Stomach (tissue), 9 donors: Measurements from ENCODE around the gene AKT1S1. TPM values are rescaled to one million over a fixed set of nuclear protein-coding genes. Genes with fewer than 3 reads are reported as not detected.

Experiments used
- DNase-seq, 2 donors: peaks; one replicate each; pipeline versions ENCODE4 v3.0.0 to v3.0.0-alpha.2; 2013 to 2019
- H3K27ac ChIP-seq, 5 donors: fragments of 200-600 bp in 4 of 5; sonication (generic) in 4 of 5; one replicate each; pipeline ENCODE4 v1.5.1; 2013 to 2019; ENCODE audit warnings: mild to moderate bottlenecking in 1 of 5, moderate library complexity in 1 of 5
- H3K27me3 ChIP-seq, 3 donors: fragments of 200-600 bp; sonication (generic); one replicate each; pipeline ENCODE4 v1.5.1; 2017 to 2019; ENCODE audit warnings: mixed run types in 1 of 3
- H3K36me3 ChIP-seq, 4 donors: fragments of 200-600 bp; sonication (generic); 1 replicate in 3 of 4; 2 replicates in 1 of 4; pipeline ENCODE4 v1.5.1; 2016 to 2019
- H3K4me1 ChIP-seq, 4 donors: fragments of 200-600 bp; sonication (generic); one replicate each; pipeline ENCODE4 v1.5.1; 2016 to 2019
- H3K4me3 ChIP-seq, 4 donors: fragments of 200-600 bp; sonication (generic) in 3 of 4; one replicate each; pipeline ENCODE4 v1.5.1; 2016 to 2019; ENCODE audit warnings: mild to moderate bottlenecking in 1 of 4
- H3K9me3 ChIP-seq, 4 donors: fragments of 200-600 bp; sonication (generic); one replicate each; pipeline ENCODE4 v1.5.1; 2016 to 2019
- EP300 ChIP-seq: sonication (generic); formaldehyde crosslinking; IDR thresholded peaks from one replicate; pipeline ENCODE4 v1.6.1; 2017; ENCODE audit warnings: antibody characterized with exemption
- POLR2A ChIP-seq, 4 donors: fragments of 450-650 bp; IDR thresholded peaks; one replicate each; pipeline ENCODE4 v1.6.1; 2016; ENCODE audit warnings: antibody characterized with exemption in 4 of 4, control low read depth in 2 of 4, mild to moderate bottlenecking in 1 of 4, moderate library complexity in 1 of 4
- POLR2AphosphoS5 ChIP-seq, 3 donors: sonication (generic); formaldehyde crosslinking; IDR thresholded peaks; one replicate each; pipeline ENCODE4 v1.6.1; 2016; ENCODE audit warnings: antibody characterized with exemption in 3 of 3
- WGBS, 5 donors: extraction: QIAGEN DNeasy Blood & Tissue Kit in 3 of 5; methylation state at CpG; one replicate each; pipeline versions ENCODE4 v1.1.5 to v1.1.7; 2013 to 2018; 5-methylcytosine and 5-hydroxymethylcytosine counted together
- intact Hi-C: fragments of 100-400 bp; cut with DNase I; formaldehyde crosslinking; loops from one replicate; pipeline ENCODE4 v1.15.1; 2023; ENCODE audit warnings: low total_unique reads
- polyA plus RNA-seq, 3 donors: library from polyadenylated mRNA; stranded (reverse); fragments of 200-250 nt; gene quantifications; one replicate each; pipeline ENCODE4 v1.2.3, GENCODE V29; 2013
- total RNA-seq, 5 donors: library from RNA; depleted of rRNA; stranded (reverse); fragments of >200 nt; gene quantifications; one replicate each; pipeline versions ENCODE4 v1.1.0 to v1.2.3, GENCODE V29; 2014 to 2016
- TF ChIP-seq, protein P1 (sequence below), 7 experiments: fragments of 450-650 bp in 4 of 7; fragments of 200-600 bp in 3 of 7; sonication (generic) in 3 of 7; IDR thresholded peaks; one replicate each; pipeline ENCODE4 v1.5.1; 2016 to 2019; ENCODE audit warnings: antibody characterized with exemption in 7 of 7, control low read depth in 2 of 7, mild to moderate bottlenecking in 1 of 7
- donor health status: healthy with polysubstance abuse.
- donor health status: Bipolar disorder and iron deficiency.
- donor health status: healthy.

Gene AKT1S1
- total and polyA plus RNA-seq, 8 donors: 3.5 to 63.7 (median 29.1) TPM

GRCh38 chr19:49924004-49924880, 47.1 kb upstream of the AKT1S1 start:
- no peak for TF ChIP-seq POLR2A (IDR thresholded peaks at IDR 0.05)
- intact Hi-C loops: no loop called here
- peak overlapping the region in 1 of 5 donors; percentile 37 for H3K27ac ChIP-seq
- H3K36me3 ChIP-seq: peaks cover 19 to 85% (median 67%) of the 10 kb centered on the region in 4 donors
- no peak overlapping the region for H3K4me3 ChIP-seq
- H3K4me1 ChIP-seq: peaks cover 15 to 67% (median 36%) of the 10 kb centered on the region in 4 donors
- no peaks in the 10 kb centered on the region for H3K27me3 ChIP-seq
- WGBS, 5 donors: 80 to 85% (median 82%) methylated on average over 19 to 25 of the region's 25 CpGs
- no peak for DNase-seq
- H3K9me3 ChIP-seq: no peaks in the 10 kb centered on the region

GRCh38 chr19:49923055-49924003, 46.2 kb upstream of the AKT1S1 start:
- intact Hi-C loops: no loop called here
- TF ChIP-seq EP300: no peak
- no peak for TF ChIP-seq POLR2A (IDR thresholded peaks at IDR 0.05)
- TF ChIP-seq, protein P1, sequence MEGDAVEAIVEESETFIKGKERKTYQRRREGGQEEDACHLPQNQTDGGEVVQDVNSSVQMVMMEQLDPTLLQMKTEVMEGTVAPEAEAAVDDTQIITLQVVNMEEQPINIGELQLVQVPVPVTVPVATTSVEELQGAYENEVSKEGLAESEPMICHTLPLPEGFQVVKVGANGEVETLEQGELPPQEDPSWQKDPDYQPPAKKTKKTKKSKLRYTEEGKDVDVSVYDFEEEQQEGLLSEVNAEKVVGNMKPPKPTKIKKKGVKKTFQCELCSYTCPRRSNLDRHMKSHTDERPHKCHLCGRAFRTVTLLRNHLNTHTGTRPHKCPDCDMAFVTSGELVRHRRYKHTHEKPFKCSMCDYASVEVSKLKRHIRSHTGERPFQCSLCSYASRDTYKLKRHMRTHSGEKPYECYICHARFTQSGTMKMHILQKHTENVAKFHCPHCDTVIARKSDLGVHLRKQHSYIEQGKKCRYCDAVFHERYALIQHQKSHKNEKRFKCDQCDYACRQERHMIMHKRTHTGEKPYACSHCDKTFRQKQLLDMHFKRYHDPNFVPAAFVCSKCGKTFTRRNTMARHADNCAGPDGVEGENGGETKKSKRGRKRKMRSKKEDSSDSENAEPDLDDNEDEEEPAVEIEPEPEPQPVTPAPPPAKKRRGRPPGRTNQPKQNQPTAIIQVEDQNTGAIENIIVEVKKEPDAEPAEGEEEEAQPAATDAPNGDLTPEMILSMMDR (IDR thresholded peaks at IDR 0.05): no peak
- TF ChIP-seq POLR2AphosphoS5 (IDR thresholded peaks at IDR 0.05): no peak
- Histone ChIP-seq H3K27ac (no peak overlapping the region), H3K36me3 (peaks cover 19 to 94% (median 72%) of the 10 kb centered on the region in 4 donors), H3K4me3 (no peak overlapping the region), H3K4me1 (peaks cover 14 to 64% (median 32%) of the 10 kb centered on the region in 4 donors), H3K9me3 (no peaks in the 10 kb centered on the region), H3K27me3 (no peaks in the 10 kb centered on the region)
- no peak for DNase-seq
- 87 to 91% (median 90%) methylated on average over 31 of the region's 31 CpGs for WGBS, 5 donors

GRCh38 chr19:49921871-49922795, 45.0 kb upstream of the AKT1S1 start:
- no peak for DNase-seq
- no peak for TF ChIP-seq POLR2A (IDR thresholded peaks at IDR 0.05)
- TF ChIP-seq, protein P1 (IDR thresholded peaks at IDR 0.05): no peak
- no peak for TF ChIP-seq POLR2AphosphoS5 (IDR thresholded peaks at IDR 0.05)
- TF ChIP-seq EP300: no peak
- Histone ChIP-seq H3K36me3 (peaks cover 19 to 98% (median 75%) of the 10 kb centered on the region in 4 donors), H3K9me3 (no peaks in the 10 kb centered on the region), H3K4me1 (peaks cover 2 to 52% (median 20%) of the 10 kb centered on the region in 4 donors), H3K27ac (no peak overlapping the region), H3K27me3 (no peaks in the 10 kb centered on the region), H3K4me3 (no peak overlapping the region)
- WGBS, 5 donors: 84 to 89% (median 85%) methylated on average over 21 to 22 of the region's 22 CpGs
- intact Hi-C loops: no loop called here

DNA sequence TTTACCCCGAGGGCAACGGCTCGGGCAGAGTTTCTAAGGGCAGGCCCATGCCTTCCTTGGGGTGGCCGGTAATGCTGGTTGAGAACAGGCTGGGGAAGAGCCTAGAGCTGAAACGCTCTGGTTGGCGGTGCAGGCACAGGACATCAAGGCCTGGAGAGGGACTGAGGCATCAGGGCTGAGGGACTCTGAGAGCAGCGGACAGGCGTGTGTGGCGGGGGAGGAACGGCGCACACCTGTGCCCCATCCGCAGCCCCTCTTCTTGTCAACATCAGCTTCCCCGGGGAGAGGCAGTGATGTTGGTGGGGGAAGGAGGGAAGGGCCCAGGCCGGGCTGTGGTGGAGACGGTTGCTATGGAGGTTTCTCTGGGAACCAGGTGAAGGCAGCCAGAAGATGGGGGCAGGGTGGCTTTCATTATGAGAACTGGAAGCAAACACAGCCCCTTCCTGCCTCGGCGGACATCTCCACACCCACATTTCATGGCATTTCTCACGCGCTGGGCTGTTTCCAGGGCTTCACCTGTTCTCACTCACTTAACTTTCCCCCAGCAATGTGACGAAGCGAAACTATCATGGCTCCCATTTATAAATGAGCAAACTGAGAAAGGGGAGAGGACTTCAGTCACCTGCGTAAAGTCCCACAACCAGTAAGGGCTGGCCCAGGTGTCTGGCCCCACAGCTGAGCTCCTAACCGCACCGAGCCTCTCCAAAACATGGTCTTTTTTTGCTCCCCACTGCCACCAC, 43.6 kb upstream of the AKT1S1 start:
- no peaks in the 10 kb centered on the region for H3K9me3 ChIP-seq
- peaks cover 0 to 40% (median 13%) of the 10 kb centered on the region in 4 donors for H3K4me1 ChIP-seq
- intact Hi-C loops: no loop called here
- peaks cover 19 to 100% (median 76%) of the 10 kb centered on the region in 4 donors for H3K36me3 ChIP-seq
- no peak overlapping the region for H3K4me3 ChIP-seq
- no peak overlapping the region for H3K27ac ChIP-seq
- 84 to 87% (median 85%) methylated on average over 24 of the region's 24 CpGs for WGBS, 5 donors
- TF ChIP-seq EP300: no peak
- no peak for TF ChIP-seq POLR2A (IDR thresholded peaks at IDR 0.05)
- no peak for TF ChIP-seq POLR2AphosphoS5 (IDR thresholded peaks at IDR 0.05)
- TF ChIP-seq, protein P1 (IDR thresholded peaks at IDR 0.05): no peak
- H3K27me3 ChIP-seq: no peaks in the 10 kb centered on the region
- DNase-seq: peak in 1 of 2 donors; percentile 60
